Kidney tubule cell (primary cell): Measurements from ENCODE around the gene ZBTB16.

ENCODE experiments used
- DNase-seq: peaks from one replicate; pipeline ENCODE4 v3.0.0-alpha.2; 2018; ENCODE audit warnings: low spot score

Gene ZBTB16

GRCh38 chr11:114283422-114283821 lies 223.9 kb downstream of the ZBTB16 start:
- no peak for DNase-seq

- no peak for DNase-seq
These were observed 224.5 kb downstream of the ZBTB16 start for GRCh38 chr11:114284021-114284420.

GRCh38 chr11:114284914-114285313 lies 225.4 kb downstream of the ZBTB16 start:
- DNase-seq = no peak

- DNase-seq = peak; percentile 70
These were observed 226.1 kb downstream of the ZBTB16 start for GRCh38 chr11:114285599-114285998.

- no peak for DNase-seq
These were observed 226.7 kb downstream of the ZBTB16 start for GRCh38 chr11:114286229-114286628.

- DNase-seq = no peak
These were observed 227.6 kb downstream of the ZBTB16 start for GRCh38 chr11:114287154-114287553.

GRCh38 chr11:114288136-114288535 lies 228.6 kb downstream of the ZBTB16 start:
- DNase-seq = no peak

- no peak for DNase-seq
These were observed 230.3 kb downstream of the ZBTB16 start for GRCh38 chr11:114289779-114290178.

- no peak for DNase-seq
These were observed 231.2 kb downstream of the ZBTB16 start for GRCh38 chr11:114290503-114291235.

GRCh38 chr11:114291381-114291780 lies 231.9 kb downstream of the ZBTB16 start:
- peak; percentile 79 for DNase-seq

GRCh38 chr11:114291842-114292680 lies 232.6 kb downstream of the ZBTB16 start:
- DNase-seq = peak; percentile 87

- no peak for DNase-seq
These were observed 233.7 kb downstream of the ZBTB16 start for GRCh38 chr11:114293201-114293711.

- DNase-seq = peak; percentile 96
These were observed 236.4 kb downstream of the ZBTB16 start, which contains the start of gene NNMT for GRCh38 chr11:114295676-114296604. TSS of gene NNMT (plus strand) at chr11:114296399. CDS start at chr11:114296557, 158 bp downstream.

GRCh38 chr11:114296605-114297372 lies 237.3 kb downstream of the ZBTB16 start:
- DNase-seq = no peak

GRCh38 chr11:114297806-114298709 lies 238.5 kb downstream of the ZBTB16 start:
- DNase-seq = no peak

GRCh38 chr11:114298710-114299109 lies 239.2 kb downstream of the ZBTB16 start:
- no peak for DNase-seq
